Measurements from ENCODE around the gene ERP27. TPM values are rescaled to one million over a fixed set of nuclear protein-coding genes. Genes with fewer than 3 reads are reported as not detected.

ERP27 gene
- polyA plus RNA-seq, 1 donor (not counting 4 experiments of a cell fraction or from before 2014, with no cell fraction given): 0.18 TPM

DNA sequence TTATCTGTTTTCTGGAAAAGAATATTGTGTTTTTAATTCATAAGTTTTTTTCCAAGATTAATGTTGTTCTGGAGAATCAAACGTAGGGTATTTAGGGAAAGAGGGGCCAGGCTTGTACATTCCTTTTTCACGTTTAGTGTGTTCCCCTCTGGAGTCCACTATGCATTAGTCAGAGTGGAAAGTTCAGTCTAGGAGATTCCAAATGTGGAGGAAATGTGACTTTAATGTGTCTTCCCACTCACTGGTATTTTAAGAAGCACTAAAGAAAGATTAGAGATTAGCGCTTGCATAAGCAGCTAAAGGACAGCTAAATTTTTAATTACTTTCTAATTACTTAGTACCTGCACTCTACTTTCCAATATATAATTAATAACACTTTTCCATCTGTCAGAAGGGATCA, 30.1 kb upstream of the ERP27 start:
- Histone ChIP-seq H3K4me2 (ENCODE audit: control insufficient read depth, extremely low read depth, insufficient read depth, low read depth, low read length) (no peak overlapping the region), H3K9me3 (ENCODE audit: control insufficient read depth, low read depth, low read length) (no peaks in the 10 kb centered on the region), H3K27ac (ENCODE audit: control insufficient read depth, insufficient read depth, low read length) (no peak overlapping the region), H3K9ac (ENCODE audit: control insufficient read depth, extremely low read depth, insufficient read depth, low read length) (no peak overlapping the region), H3K27me3 (ENCODE audit: control insufficient read depth, extremely low read depth, insufficient read depth, low read length) (no peaks in the 10 kb centered on the region), H3K79me2 (ENCODE audit: control insufficient read depth, insufficient read depth, low read length) (no peaks in the 10 kb centered on the region), H3K4me3 (ENCODE audit: control insufficient read depth in 2 of 3, extremely low read depth in 1 of 3, insufficient read depth in 2 of 3, low read depth in 1 of 3, low read length in 3 of 3) (no peak overlapping the region), H2AFZ (ENCODE audit: control insufficient read depth, low read length) (no peak overlapping the region), H3K4me1 (ENCODE audit: control insufficient read depth, extremely low read depth, insufficient read depth, low read length) (no peaks in the 10 kb centered on the region), H3K9me1 (ENCODE audit: control insufficient read depth, extremely low read depth, insufficient read depth, low read length) (no peaks in the 10 kb centered on the region), H4K20me1 (ENCODE audit: control insufficient read depth, extremely low read depth, insufficient read depth, low read length) (no peaks in the 10 kb centered on the region), H3K36me3 (ENCODE audit: control insufficient read depth in 2 of 2, extremely low read depth in 1 of 2, insufficient read depth in 2 of 2, low read length in 2 of 2) (no peaks in the 10 kb centered on the region)
- dilution Hi-C loops (cut with MboI; ENCODE audit: extremely low pct_ligation_motif_present, low sequenced_read_pairs): no loop called here
- FAIRE-seq (no peak), DNase-seq (ENCODE audit: low read depth, low spot score) (no peak)
- TF ChIP-seq, protein P1, sequence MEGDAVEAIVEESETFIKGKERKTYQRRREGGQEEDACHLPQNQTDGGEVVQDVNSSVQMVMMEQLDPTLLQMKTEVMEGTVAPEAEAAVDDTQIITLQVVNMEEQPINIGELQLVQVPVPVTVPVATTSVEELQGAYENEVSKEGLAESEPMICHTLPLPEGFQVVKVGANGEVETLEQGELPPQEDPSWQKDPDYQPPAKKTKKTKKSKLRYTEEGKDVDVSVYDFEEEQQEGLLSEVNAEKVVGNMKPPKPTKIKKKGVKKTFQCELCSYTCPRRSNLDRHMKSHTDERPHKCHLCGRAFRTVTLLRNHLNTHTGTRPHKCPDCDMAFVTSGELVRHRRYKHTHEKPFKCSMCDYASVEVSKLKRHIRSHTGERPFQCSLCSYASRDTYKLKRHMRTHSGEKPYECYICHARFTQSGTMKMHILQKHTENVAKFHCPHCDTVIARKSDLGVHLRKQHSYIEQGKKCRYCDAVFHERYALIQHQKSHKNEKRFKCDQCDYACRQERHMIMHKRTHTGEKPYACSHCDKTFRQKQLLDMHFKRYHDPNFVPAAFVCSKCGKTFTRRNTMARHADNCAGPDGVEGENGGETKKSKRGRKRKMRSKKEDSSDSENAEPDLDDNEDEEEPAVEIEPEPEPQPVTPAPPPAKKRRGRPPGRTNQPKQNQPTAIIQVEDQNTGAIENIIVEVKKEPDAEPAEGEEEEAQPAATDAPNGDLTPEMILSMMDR (optimal IDR thresholded peaks at IDR 0.05 in 1 of 3, IDR thresholded peaks at IDR 0.05 in 1 of 3, conservative IDR thresholded peaks at IDR 0.05 in 1 of 3; ENCODE audit: extremely low read depth in 1 of 3, insufficient read depth in 2 of 3, low read length in 3 of 3): no peak
- TF ChIP-seq EZH2 (IDR thresholded peaks at IDR 0.05; ENCODE audit: low read length): no peak

- H3K36me3 ChIP-seq (ENCODE audit: control insufficient read depth in 2 of 2, extremely low read depth in 1 of 2, insufficient read depth in 2 of 2, low read length in 2 of 2): no peaks in the 10 kb centered on the region
- no peaks in the 10 kb centered on the region for H3K27me3 ChIP-seq (ENCODE audit: control insufficient read depth, extremely low read depth, insufficient read depth, low read length)
- dilution Hi-C loops (cut with MboI; ENCODE audit: extremely low pct_ligation_motif_present, low sequenced_read_pairs): no loop called here
- no peak overlapping the region for H3K4me3 ChIP-seq (ENCODE audit: control insufficient read depth in 2 of 3, extremely low read depth in 1 of 3, insufficient read depth in 2 of 3, low read depth in 1 of 3, low read length in 3 of 3)
- H3K4me1 ChIP-seq (ENCODE audit: control insufficient read depth, extremely low read depth, insufficient read depth, low read length): peaks cover 14% of the 10 kb centered on the region
- H2AFZ ChIP-seq (ENCODE audit: control insufficient read depth, low read length): no peak overlapping the region
- H3K79me2 ChIP-seq (ENCODE audit: control insufficient read depth, insufficient read depth, low read length): peaks cover under 1% of the 10 kb centered on the region
- FAIRE-seq (no peak), DNase-seq (ENCODE audit: low read depth, low spot score) (no peak)
- no peak overlapping the region for H3K4me2 ChIP-seq (ENCODE audit: control insufficient read depth, extremely low read depth, insufficient read depth, low read depth, low read length)
- no peaks in the 10 kb centered on the region for H4K20me1 ChIP-seq (ENCODE audit: control insufficient read depth, extremely low read depth, insufficient read depth, low read length)
- no peaks in the 10 kb centered on the region for H3K9me1 ChIP-seq (ENCODE audit: control insufficient read depth, extremely low read depth, insufficient read depth, low read length)
- TF ChIP-seq EZH2 (IDR thresholded peaks at IDR 0.05; ENCODE audit: low read length): no peak
- TF ChIP-seq, protein P1 (optimal IDR thresholded peaks at IDR 0.05 in 1 of 3, IDR thresholded peaks at IDR 0.05 in 1 of 3, conservative IDR thresholded peaks at IDR 0.05 in 1 of 3; ENCODE audit: extremely low read depth in 1 of 3, insufficient read depth in 2 of 3, low read length in 3 of 3): no peak
- H3K9me3 ChIP-seq (ENCODE audit: control insufficient read depth, low read depth, low read length): no peaks in the 10 kb centered on the region
- H3K27ac ChIP-seq (ENCODE audit: control insufficient read depth, insufficient read depth, low read length): no peak overlapping the region
- H3K9ac ChIP-seq (ENCODE audit: control insufficient read depth, extremely low read depth, insufficient read depth, low read length): no peak overlapping the region
These were observed 26.9 kb upstream of the ERP27 start for GRCh38 chr12:14965221-14965620.

Measured in keratinocyte (primary cell).